ENCODE data around the gene PUS1. TPM values are rescaled to one million over a fixed set of nuclear protein-coding genes. Genes with fewer than 3 reads are reported as not detected.
A peak's percentile ranks its signal among the peaks of the same experiment; 100 is the strongest.

The PUS1 gene
- total RNA-seq, 4 donors from 2014 or later, result 10.4 to 29.0 (median 12.2) TPM

DNA sequence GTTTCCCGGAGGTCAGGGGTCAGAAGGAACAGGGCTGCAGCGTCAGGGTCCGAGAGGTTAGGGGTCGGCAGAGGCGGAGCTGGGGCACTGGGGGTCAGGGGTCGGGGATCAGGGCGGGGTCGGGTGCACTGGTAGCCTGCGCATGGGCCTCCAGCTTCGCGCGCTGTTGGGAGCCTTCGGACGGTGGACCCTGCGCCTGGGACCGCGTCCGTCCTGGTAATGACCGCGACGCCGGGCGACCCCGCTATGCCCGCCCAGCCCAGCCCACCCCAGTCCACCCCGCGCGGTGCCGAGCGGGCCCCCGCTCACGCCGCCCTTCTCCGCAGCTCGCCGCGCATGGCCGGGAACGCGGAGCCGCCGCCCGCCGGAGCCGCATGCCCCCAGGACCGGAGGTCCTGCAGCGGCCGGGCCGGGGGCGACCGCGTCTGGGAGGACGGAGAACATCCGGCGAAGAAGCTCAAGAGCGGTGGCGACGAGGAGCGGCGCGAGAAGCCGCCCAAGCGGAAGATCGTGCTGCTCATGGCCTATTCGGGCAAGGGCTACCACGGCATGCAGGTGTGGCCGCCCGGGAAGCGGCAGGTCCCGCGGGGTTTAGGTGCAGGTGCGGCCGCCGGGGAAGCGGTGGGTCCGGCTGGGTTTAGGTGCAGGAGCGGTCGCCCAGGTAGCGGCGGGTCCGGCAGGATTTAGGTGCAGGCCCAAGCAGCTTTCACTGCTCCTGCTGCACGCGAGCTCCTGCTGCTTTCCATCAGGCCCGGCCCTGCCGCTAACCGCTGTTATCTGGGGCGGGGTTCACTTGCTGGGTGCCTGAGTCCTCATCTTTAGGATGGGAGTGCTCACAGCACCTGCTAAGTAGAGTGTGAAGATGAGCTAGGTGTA is 743 bp downstream of the PUS1 start:
- Histone ChIP-seq H3K36me3 (peaks cover 0 to 31% of the 10 kb centered on the region in 2 donors), H3K4me3 (peak overlapping the region; percentile 93 to 100 (median 96)), H3K27me3 (no peaks in the 10 kb centered on the region), H3K9me3 (no peaks in the 10 kb centered on the region), H3K27ac (peak overlapping the region; percentile 80 to 93 (median 89)), H3K4me1 (peaks cover 10 to 11% of the 10 kb centered on the region in 2 donors)
- intact Hi-C loops (cut with DNase I; ENCODE audit: low total_unique reads), result loop anchor here (1.0 to 10.0 kb wide), 3 partner anchors 19 to 215 kb away; partner anchors contain the start of genes DDX51, EP400 and NOC4L
- ATAC-seq, result peak in 1 of 2 donors; percentile 3
- no peak for TF ChIP-seq POLR2A (IDR thresholded peaks at IDR 0.05)
- TF ChIP-seq, protein P1, sequence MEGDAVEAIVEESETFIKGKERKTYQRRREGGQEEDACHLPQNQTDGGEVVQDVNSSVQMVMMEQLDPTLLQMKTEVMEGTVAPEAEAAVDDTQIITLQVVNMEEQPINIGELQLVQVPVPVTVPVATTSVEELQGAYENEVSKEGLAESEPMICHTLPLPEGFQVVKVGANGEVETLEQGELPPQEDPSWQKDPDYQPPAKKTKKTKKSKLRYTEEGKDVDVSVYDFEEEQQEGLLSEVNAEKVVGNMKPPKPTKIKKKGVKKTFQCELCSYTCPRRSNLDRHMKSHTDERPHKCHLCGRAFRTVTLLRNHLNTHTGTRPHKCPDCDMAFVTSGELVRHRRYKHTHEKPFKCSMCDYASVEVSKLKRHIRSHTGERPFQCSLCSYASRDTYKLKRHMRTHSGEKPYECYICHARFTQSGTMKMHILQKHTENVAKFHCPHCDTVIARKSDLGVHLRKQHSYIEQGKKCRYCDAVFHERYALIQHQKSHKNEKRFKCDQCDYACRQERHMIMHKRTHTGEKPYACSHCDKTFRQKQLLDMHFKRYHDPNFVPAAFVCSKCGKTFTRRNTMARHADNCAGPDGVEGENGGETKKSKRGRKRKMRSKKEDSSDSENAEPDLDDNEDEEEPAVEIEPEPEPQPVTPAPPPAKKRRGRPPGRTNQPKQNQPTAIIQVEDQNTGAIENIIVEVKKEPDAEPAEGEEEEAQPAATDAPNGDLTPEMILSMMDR (IDR thresholded peaks at IDR 0.05 in 4 of 5, conservative IDR thresholded peaks at IDR 0.05 in 1 of 5), result no peak
- DNase-seq, result no peak
- in situ Hi-C loops (cut with MboI; ENCODE audit: low sequenced_read_pairs in 4 of 4), result no loop called here

DNA sequence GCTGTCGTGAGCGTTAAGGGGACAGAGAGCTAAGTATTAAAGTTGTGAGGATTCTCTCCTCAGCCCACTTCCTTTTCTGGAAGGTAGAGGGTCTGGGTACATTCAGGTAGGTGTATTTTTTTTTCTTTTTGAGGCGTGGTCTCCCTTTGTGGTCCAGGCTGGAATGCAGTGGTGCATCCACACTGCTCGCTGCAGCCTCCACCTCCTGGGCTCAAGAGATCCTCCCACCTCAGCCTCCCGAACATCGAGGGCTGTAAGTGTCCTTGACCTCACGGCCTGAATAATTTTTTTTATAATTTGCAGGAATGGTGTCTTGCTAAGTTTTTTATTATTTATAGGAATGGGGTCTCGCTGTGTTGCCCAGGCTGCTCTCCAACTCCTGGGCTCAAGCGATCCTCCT is 1.4 kb downstream of the PUS1 start:
- H3K4me1 ChIP-seq, result peaks cover 10 to 11% of the 10 kb centered on the region in 2 donors
- H3K4me3 ChIP-seq, result peak overlapping the region; percentile 93 to 100 (median 96)
- H3K27ac ChIP-seq, result peak overlapping the region in 1 of 4 donors; percentile 80
- in situ Hi-C loops (cut with MboI; ENCODE audit: low sequenced_read_pairs in 4 of 4) (no loop called here), intact Hi-C loops (cut with DNase I; ENCODE audit: low total_unique reads) (no loop called here)
- TF ChIP-seq POLR2A (IDR thresholded peaks at IDR 0.05), result no peak
- TF ChIP-seq, protein P1 (IDR thresholded peaks at IDR 0.05 in 4 of 5, conservative IDR thresholded peaks at IDR 0.05 in 1 of 5), result no peak
- peaks cover 0 to 37% of the 10 kb centered on the region in 2 donors for H3K36me3 ChIP-seq
- H3K27me3 ChIP-seq, result no peaks in the 10 kb centered on the region
- no peaks in the 10 kb centered on the region for H3K9me3 ChIP-seq
- ATAC-seq, result no peak
- DNase-seq, result no peak

DNA sequence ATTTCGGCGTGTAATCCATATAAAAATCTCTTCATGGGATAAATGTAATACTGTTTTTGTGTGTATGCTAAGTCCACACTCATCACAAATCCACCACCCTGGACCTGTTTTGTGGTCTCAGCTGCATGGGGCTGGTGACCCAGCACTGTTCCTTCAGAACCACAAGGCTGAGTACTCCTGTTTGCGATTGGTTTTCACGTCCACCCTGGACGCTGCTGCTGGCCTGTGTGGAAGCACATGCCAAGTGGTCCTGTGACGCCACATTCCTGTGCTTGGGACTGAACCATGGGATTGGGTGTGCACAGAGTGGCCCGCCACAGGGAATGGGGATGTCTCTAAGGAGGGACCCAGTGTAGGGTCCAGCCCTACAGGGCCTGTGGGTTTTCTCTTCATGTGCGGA is 4.3 kb downstream of the PUS1 start:
- H3K9me3 ChIP-seq, result no peaks in the 10 kb centered on the region
- intact Hi-C loops (cut with DNase I; ENCODE audit: low total_unique reads) (no loop called here), in situ Hi-C loops (cut with MboI; ENCODE audit: low sequenced_read_pairs in 4 of 4) (no loop called here)
- H3K27me3 ChIP-seq, result no peaks in the 10 kb centered on the region
- H3K36me3 ChIP-seq, result peaks cover 0 to 38% of the 10 kb centered on the region in 2 donors
- H3K4me1 ChIP-seq, result peaks cover 10 to 11% of the 10 kb centered on the region in 2 donors
- ATAC-seq, result no peak
- no peak for DNase-seq
- TF ChIP-seq, protein P1 (IDR thresholded peaks at IDR 0.05 in 4 of 5, conservative IDR thresholded peaks at IDR 0.05 in 1 of 5), result no peak
- no peak for TF ChIP-seq POLR2A (IDR thresholded peaks at IDR 0.05)
- H3K27ac ChIP-seq, result no peak overlapping the region
- no peak overlapping the region for H3K4me3 ChIP-seq

DNA sequence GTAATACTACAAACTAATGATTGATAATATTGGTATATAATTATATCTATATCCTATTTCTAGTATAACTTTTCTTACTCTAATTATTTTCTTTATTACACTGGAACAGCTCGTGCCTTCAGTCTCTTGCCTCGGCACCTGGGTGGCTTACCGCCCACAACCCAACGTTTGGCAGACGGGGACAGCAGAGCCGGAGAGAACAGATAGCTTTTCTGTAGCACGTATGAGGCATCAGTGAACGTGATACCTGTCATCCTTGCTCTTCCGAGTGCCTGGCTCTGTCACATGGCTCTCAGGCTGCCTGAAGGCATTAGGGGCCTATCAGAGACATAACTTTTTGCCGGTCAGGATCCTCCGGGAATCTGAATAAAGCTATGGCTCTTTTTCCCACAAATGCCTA is 5.5 kb downstream of the PUS1 start:
- no peak for TF ChIP-seq POLR2A (IDR thresholded peaks at IDR 0.05)

DNA sequence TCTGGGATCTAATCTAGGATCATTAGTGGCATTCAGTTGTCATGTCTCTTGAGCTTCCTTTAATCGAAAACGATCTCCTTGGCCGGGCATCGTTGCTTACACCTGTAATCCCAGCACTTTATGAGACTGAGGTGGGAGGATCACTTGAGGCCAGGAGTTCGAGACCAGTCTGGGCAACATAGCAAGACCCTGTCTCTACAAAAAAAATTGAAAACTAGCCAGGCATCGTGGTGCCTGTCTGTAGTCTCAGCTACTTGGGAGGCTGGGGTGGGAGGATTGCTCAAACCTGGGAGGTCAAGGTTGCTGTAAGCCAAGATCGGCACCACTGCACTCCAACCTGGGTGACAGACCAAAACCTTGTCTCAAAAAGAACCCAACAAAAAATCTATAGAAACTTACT is 9.0 kb downstream of the PUS1 start:
- peak in 1 of 2 donors; percentile 4 for DNase-seq

More for the DNA sequence above, 5.5 kb downstream of the PUS1 start:
- no peaks in the 10 kb centered on the region for H3K9me3 ChIP-seq
- DNase-seq, result no peak
- no peak for ATAC-seq
- H3K4me3 ChIP-seq, result no peak overlapping the region
- peaks cover 0 to 44% of the 10 kb centered on the region in 2 donors for H3K36me3 ChIP-seq
- no peaks in the 10 kb centered on the region for H3K27me3 ChIP-seq
- peaks cover 10 to 11% of the 10 kb centered on the region in 2 donors for H3K4me1 ChIP-seq
- intact Hi-C loops (cut with DNase I; ENCODE audit: low total_unique reads) (no loop called here), in situ Hi-C loops (cut with MboI; ENCODE audit: low sequenced_read_pairs in 4 of 4) (no loop called here)
- H3K27ac ChIP-seq, result no peak overlapping the region

More for the DNA sequence above, 9.0 kb downstream of the PUS1 start:
- TF ChIP-seq POLR2A (IDR thresholded peaks at IDR 0.05), result no peak
- TF ChIP-seq, protein P1 (IDR thresholded peaks at IDR 0.05 in 4 of 5, conservative IDR thresholded peaks at IDR 0.05 in 1 of 5), result no peak
- Histone ChIP-seq H3K9me3 (no peaks in the 10 kb centered on the region), H3K4me3 (no peak overlapping the region), H3K27me3 (no peaks in the 10 kb centered on the region), H3K4me1 (no peaks in the 10 kb centered on the region), H3K27ac (no peak overlapping the region), H3K36me3 (peaks cover 0 to 50% of the 10 kb centered on the region in 2 donors)
- ATAC-seq, result no peak
- in situ Hi-C loops (cut with MboI; ENCODE audit: low sequenced_read_pairs in 4 of 4), result no loop called here
- intact Hi-C loops (cut with DNase I; ENCODE audit: low total_unique reads), result no loop called here

Measured in gastrocnemius medialis (tissue), 4 donors.